Neuronal stem cell (in vitro differentiated cells): ENCODE results near the gene HPCAL1.

Experiments used
- DNase-seq: peaks from one replicate; pipeline ENCODE4 v3.0.0-alpha.2; 2013; ENCODE audit warnings: low spot score
- H2AFZ ChIP-seq: one replicate; pipeline ENCODE4 v1.6.1; 2013; ENCODE audit warnings: mild to moderate bottlenecking, low read length, inconsistent platforms
- H2AK5ac ChIP-seq: 2 replicates; pipeline ENCODE4 v1.6.1; 2013; ENCODE audit warnings: low read depth, mild to moderate bottlenecking, inconsistent platforms, low read length, moderate library complexity, mixed read lengths
- H2BK120ac ChIP-seq: 2 replicates; pipeline ENCODE4 v1.6.1; 2013; ENCODE audit warnings: low read depth, mild to moderate bottlenecking, inconsistent platforms, low read length, moderate library complexity, mixed read lengths
- H2BK12ac ChIP-seq: one replicate; pipeline ENCODE4 v1.6.1; 2013; ENCODE audit warnings: low read length, inconsistent platforms
- H2BK15ac ChIP-seq: 2 replicates; pipeline ENCODE4 v1.6.1; 2013; ENCODE audit warnings: mild to moderate bottlenecking, low read length, inconsistent platforms, mixed read lengths
- H2BK5ac ChIP-seq: one replicate; pipeline ENCODE4 v1.6.1; 2013; ENCODE audit warnings: inconsistent platforms, mild to moderate bottlenecking, low read length, moderate library complexity
- H3K14ac ChIP-seq: one replicate; pipeline ENCODE4 v1.6.1; 2013; ENCODE audit warnings: low read length, inconsistent platforms
- H3K18ac ChIP-seq: 2 replicates; pipeline ENCODE4 v1.6.1; 2013; ENCODE audit warnings: low read length, inconsistent platforms
- H3K23ac ChIP-seq: 2 replicates; pipeline ENCODE4 v1.6.1; 2013; ENCODE audit warnings: low read depth, mild to moderate bottlenecking, mixed read lengths, low read length, inconsistent platforms; ENCODE audit not compliant: poor library complexity
- H3K27ac ChIP-seq: replicated peaks from 3 replicates; pipeline ENCODE4 v1.5.1; 2013; ENCODE audit warnings: low read length, inconsistent platforms
- H3K27me3 ChIP-seq, 3 experiments: 2 replicates each; pipeline ENCODE4 v1.6.1; 2013; ENCODE audit warnings: low read length in 3 of 3, mild to moderate bottlenecking in 2 of 3, inconsistent platforms in 1 of 3, low read depth in 1 of 3, mixed read lengths in 1 of 3, moderate library complexity in 1 of 3; ENCODE audit not compliant: control insufficient read depth in 3 of 3, insufficient read depth in 3 of 3
- H3K36me3 ChIP-seq, 2 donors: replicated peaks in 1 of 2; 2 replicates each; pipeline ENCODE4 v1.6.1; 2013; ENCODE audit warnings: low read length in 2 of 2; ENCODE audit not compliant: control insufficient read depth in 2 of 2, insufficient read depth in 2 of 2
- H3K4ac ChIP-seq: 2 replicates; pipeline ENCODE4 v1.6.1; 2013; ENCODE audit warnings: inconsistent platforms, mild to moderate bottlenecking, low read length, moderate library complexity
- H3K4me1 ChIP-seq, 2 donors: 1 replicate in 1 of 2; 2 replicates in 1 of 2; pipeline ENCODE4 v1.6.1; 2013; ENCODE audit warnings: low read length in 2 of 2, low read depth in 1 of 2; ENCODE audit not compliant: control insufficient read depth in 2 of 2, insufficient read depth in 1 of 2
- H3K4me2 ChIP-seq: one replicate; pipeline ENCODE4 v1.6.1; 2013; ENCODE audit warnings: mild to moderate bottlenecking, low read length, inconsistent platforms; ENCODE audit not compliant: insufficient read depth, poor library complexity, severe bottlenecking
- H3K4me3 ChIP-seq, 2 donors: 2 replicates each; pipeline ENCODE4 v1.5.1; 2013; ENCODE audit warnings: low read length in 2 of 2, mild to moderate bottlenecking in 2 of 2, inconsistent platforms in 1 of 2, moderate library complexity in 1 of 2
- H3K79me1 ChIP-seq: one replicate; pipeline ENCODE4 v1.6.1; 2013; ENCODE audit warnings: low read depth, mild to moderate bottlenecking, inconsistent platforms, low read length, moderate library complexity
- H3K9ac ChIP-seq: one replicate; pipeline ENCODE4 v1.6.1; 2013; ENCODE audit warnings: mild to moderate bottlenecking, low read depth, low read length, inconsistent platforms; ENCODE audit not compliant: poor library complexity
- H3K9me3 ChIP-seq, 2 donors: replicated peaks in 1 of 2; 2 replicates each; pipeline versions ENCODE3 to v1.6.1; 2013; ENCODE audit warnings: low read length in 2 of 2, mild to moderate bottlenecking in 2 of 2, inconsistent platforms in 1 of 2, low read depth in 1 of 2, mixed read lengths in 1 of 2, moderate library complexity in 1 of 2; ENCODE audit not compliant: control insufficient read depth in 2 of 2, insufficient read depth in 1 of 2
- H4K8ac ChIP-seq: one replicate; pipeline ENCODE4 v1.6.1; 2013; ENCODE audit warnings: low read depth, mild to moderate bottlenecking, inconsistent platforms, low read length, moderate library complexity
- H4K91ac ChIP-seq: one replicate; pipeline ENCODE4 v1.6.1; 2013; ENCODE audit warnings: low read length, low read depth, mild to moderate bottlenecking, inconsistent platforms; ENCODE audit not compliant: poor library complexity
- WGBS, 2 donors: extraction: QIAGEN DNeasy Blood & Tissue Kit; methylation state at CpG; one replicate each; pipeline ENCODE4 v1.1.7; 2013; ENCODE audit warnings: missing lambda C conversion rate in 2 of 2, mixed read lengths in 1 of 2; ENCODE audit not compliant: insufficient read length in 2 of 2, insufficient replicate concordance in 1 of 2; ENCODE audit errors: extremely low coverage in 2 of 2; 5-methylcytosine and 5-hydroxymethylcytosine counted together

HPCAL1 gene

DNA sequence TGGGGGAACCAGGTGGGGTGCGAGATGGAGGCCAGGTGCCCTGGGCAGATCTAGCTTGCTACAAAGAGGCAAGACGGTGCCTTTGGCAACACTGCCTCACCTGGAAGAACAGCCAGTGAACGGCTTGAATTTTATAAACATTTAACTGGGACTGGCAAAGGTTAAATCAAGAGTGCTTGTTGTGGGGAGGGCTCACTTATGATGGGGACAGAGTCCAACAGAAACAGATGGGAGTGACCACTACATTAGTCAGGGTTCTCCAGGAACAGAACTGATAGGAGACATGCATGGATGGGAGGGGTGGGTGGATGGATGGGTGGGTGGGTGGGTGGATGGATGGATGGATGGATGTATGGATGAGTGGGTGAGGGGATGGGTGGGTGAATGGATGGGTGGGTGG, 126.2 kb downstream of the HPCAL1 start:
- no peak overlapping the region for H2AK5ac ChIP-seq
- no peak overlapping the region for H2BK15ac ChIP-seq
- no peak overlapping the region for H2BK5ac ChIP-seq
- H3K4me1 ChIP-seq, result peaks cover 28 to 38% of the 10 kb centered on the region in 2 donors
- no peak overlapping the region for H3K23ac ChIP-seq
- H3K79me1 ChIP-seq, result peaks cover 7% of the 10 kb centered on the region
- no CpG with 5 or more reads among the region's 3 CpGs for WGBS, 2 donors
- H2BK12ac ChIP-seq, result no peak overlapping the region
- no peak overlapping the region for H2AFZ ChIP-seq
- H3K18ac ChIP-seq, result no peak overlapping the region
- H3K14ac ChIP-seq, result no peak overlapping the region
- H3K27me3 ChIP-seq, result peaks cover 0 to 16% (median 0%) of the 10 kb centered on the region in 3 experiments
- no peak overlapping the region for H4K91ac ChIP-seq
- H2BK120ac ChIP-seq, result no peak overlapping the region
- H3K4me3 ChIP-seq, result no peak overlapping the region
- peaks cover 0 to 5% of the 10 kb centered on the region in 2 donors for H3K9me3 ChIP-seq
- no peak overlapping the region for H3K27ac ChIP-seq
- no peak overlapping the region for H3K4me2 ChIP-seq
- no peak for DNase-seq
- H3K36me3 ChIP-seq, result peaks cover 0 to 1% of the 10 kb centered on the region in 2 donors
- H3K4ac ChIP-seq, result no peak overlapping the region
- no peak overlapping the region for H3K9ac ChIP-seq
- no peak overlapping the region for H4K8ac ChIP-seq

DNA sequence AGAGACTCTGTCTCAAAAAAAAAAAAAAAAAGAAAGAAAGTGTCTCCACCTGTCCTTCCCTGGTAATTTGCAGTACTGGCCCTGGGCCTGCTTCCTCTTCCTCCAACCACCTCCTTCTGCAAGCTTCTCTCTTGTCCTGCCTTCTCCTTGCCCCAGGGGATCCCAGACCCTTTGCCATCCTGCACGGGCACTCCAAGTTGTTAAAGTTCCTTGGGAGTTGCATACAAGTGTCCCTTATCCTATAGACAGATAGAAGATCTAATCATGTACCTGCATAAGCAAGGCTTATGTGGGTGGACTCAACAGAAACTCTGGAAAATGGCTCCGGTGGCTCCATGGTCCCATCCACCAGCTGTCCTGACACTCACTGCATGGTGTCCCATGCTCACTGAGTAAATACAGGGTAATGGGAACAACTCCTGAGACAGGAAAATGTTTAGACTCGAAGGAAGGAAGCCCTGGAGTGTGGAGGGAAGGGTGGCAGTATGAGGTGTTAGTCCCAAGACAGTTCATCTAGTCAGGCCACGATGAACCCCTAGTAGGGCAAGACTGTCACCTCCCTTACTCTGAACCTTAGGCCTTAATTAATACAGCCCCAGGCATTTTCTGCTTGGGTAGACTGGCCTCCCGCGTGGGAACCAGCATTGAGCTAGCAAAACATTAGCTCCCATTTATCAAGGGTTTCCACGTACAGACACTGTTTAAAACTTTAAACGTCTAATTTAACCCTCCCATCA, 128.3 kb downstream of the HPCAL1 start:
- H3K36me3 ChIP-seq, result peaks cover 0 to 1% of the 10 kb centered on the region in 2 donors

DNA sequence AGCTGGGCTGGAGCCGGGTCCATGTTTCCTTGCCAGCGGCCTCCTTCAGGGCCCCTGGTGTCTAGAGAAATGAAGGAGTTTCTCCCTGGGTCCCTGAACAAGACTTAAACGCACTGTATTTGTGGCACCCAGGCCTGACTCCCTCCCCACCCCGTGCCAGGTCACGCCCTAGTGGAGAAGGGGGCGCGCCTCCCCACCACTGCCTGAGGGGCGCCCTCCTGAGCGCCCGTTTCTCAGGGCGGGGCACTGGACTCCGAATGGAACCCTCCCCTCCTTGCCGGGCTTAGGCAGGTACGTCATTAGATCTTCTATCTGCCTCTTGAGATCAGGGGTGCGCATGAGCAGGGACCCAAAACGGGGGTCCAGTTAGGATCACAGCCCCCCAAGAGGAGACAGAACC, 129.1 kb downstream of the HPCAL1 start:
- Histone ChIP-seq H3K9me3 (peaks cover 0 to 5% of the 10 kb centered on the region in 2 donors), H3K4me1 (peaks cover 20 to 30% of the 10 kb centered on the region in 2 donors), H2AFZ (no peak overlapping the region), H3K4me3 (no peak overlapping the region), H3K79me1 (peaks cover 5% of the 10 kb centered on the region), H3K18ac (no peak overlapping the region), H3K4me2 (no peak overlapping the region), H3K4ac (no peak overlapping the region), H4K8ac (no peak overlapping the region), H3K27me3 (peaks cover 0 to 16% (median 0%) of the 10 kb centered on the region in 3 experiments), H2BK15ac (no peak overlapping the region), H2BK12ac (no peak overlapping the region), H3K14ac (no peak overlapping the region), H2BK120ac (peak overlapping the region; percentile 22), H4K91ac (no peak overlapping the region), H3K36me3 (peaks cover 0 to 1% of the 10 kb centered on the region in 2 donors), H3K9ac (no peak overlapping the region), H2AK5ac (peak overlapping the region; percentile 68), H3K23ac (no peak overlapping the region), H2BK5ac (peak overlapping the region; percentile 7), H3K27ac (no peak overlapping the region)
- no peak for DNase-seq
- WGBS, 2 donors, result no CpG with 5 or more reads among the region's 16 CpGs

More for the DNA sequence above, 128.3 kb downstream of the HPCAL1 start:
- Histone ChIP-seq H2BK15ac (no peak overlapping the region), H4K8ac (no peak overlapping the region), H2BK5ac (no peak overlapping the region), H3K4ac (no peak overlapping the region), H3K4me3 (no peak overlapping the region), H2BK120ac (no peak overlapping the region), H3K23ac (no peak overlapping the region), H3K18ac (no peak overlapping the region), H3K27ac (no peak overlapping the region), H2AFZ (no peak overlapping the region), H3K79me1 (peaks cover 7% of the 10 kb centered on the region), H3K9ac (no peak overlapping the region), H3K9me3 (peaks cover 0 to 5% of the 10 kb centered on the region in 2 donors), H3K4me1 (peaks cover 25 to 38% of the 10 kb centered on the region in 2 donors), H3K27me3 (peaks cover 0 to 16% (median 0%) of the 10 kb centered on the region in 3 experiments), H3K4me2 (no peak overlapping the region), H2AK5ac (no peak overlapping the region), H3K14ac (no peak overlapping the region), H2BK12ac (no peak overlapping the region), H4K91ac (no peak overlapping the region)
- WGBS, 2 donors, result no CpG with 5 or more reads among the region's 8 CpGs
- DNase-seq, result no peak

DNA sequence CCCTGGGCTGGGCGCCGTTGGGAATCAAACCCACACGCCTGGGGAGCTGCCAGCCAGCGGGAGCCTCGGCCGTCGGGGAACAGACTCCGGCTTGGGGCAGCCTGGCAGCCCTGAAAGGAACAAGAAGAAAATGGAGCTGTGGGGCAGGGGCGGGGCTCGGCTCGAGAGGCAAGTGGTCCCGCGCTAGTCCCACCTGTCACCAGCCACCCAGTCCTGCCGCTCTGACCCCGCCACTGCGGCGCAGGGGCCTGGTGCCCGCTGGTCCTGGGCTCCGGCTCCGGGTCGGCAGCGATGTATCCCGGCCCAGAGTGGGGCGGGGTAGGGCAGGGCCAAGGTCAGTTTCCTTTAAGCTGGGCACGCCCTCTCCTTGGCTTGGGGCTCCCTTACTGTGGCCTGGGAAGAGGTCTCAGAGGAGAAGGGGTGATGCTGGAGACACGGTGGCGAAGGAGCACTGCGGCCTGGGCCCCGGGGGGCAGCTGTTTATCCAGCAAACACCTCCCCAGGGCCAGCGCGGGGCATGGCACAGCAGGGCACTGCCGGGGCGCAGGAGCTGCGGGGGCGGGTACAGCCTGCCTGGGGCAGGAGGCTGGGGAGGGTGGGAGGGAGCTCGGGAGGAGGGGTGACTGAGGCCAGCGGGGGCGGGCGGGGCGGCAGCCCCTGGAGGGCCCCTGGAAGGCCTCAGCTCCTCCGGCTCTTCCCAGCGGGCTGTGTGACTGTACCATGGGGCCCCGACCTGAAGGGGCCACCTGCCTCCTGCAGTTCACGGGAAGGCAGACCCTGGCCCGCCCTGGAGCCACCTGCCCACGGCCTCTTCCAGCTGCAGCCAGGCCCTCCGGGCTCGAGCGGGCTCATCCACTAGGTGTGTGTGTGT, 129.8 kb downstream of the HPCAL1 start:
- WGBS, 2 donors, result no CpG with 5 or more reads among the region's 49 CpGs
- H3K36me3 ChIP-seq, result peaks cover 0 to 1% of the 10 kb centered on the region in 2 donors
- H3K4me1 ChIP-seq, result peaks cover 16 to 25% of the 10 kb centered on the region in 2 donors
- no peak overlapping the region for H3K27ac ChIP-seq
- H4K91ac ChIP-seq, result no peak overlapping the region
- DNase-seq, result no peak
- peak overlapping the region; percentile 90 for H3K4ac ChIP-seq
- peaks cover 0 to 5% of the 10 kb centered on the region in 2 donors for H3K9me3 ChIP-seq
- H3K4me2 ChIP-seq, result peak overlapping the region; percentile 49
- H3K27me3 ChIP-seq, result peaks cover 0 to 16% (median 0%) of the 10 kb centered on the region in 3 experiments
- H3K79me1 ChIP-seq, result peaks cover 5% of the 10 kb centered on the region
- peak overlapping the region; percentile 38 for H2BK15ac ChIP-seq
- H3K9ac ChIP-seq, result peak overlapping the region; percentile 89
- peak overlapping the region; percentile 75 for H3K23ac ChIP-seq
- H2AK5ac ChIP-seq, result peak overlapping the region; percentile 98
- H2BK12ac ChIP-seq, result no peak overlapping the region
- no peak overlapping the region for H2BK120ac ChIP-seq
- no peak overlapping the region for H4K8ac ChIP-seq
- H3K4me3 ChIP-seq, result peak overlapping the region in 1 of 2 donors; percentile 67
- H2BK5ac ChIP-seq, result peak overlapping the region; percentile 7
- peak overlapping the region; percentile 82 for H3K18ac ChIP-seq
- peak overlapping the region; percentile 30 for H2AFZ ChIP-seq
- peak overlapping the region; percentile 90 for H3K14ac ChIP-seq
